Heart left ventricle (tissue), 13 donors: ENCODE measurements around the gene DPH3.

Experiments used
- CTCF ChIP-seq, 12 donors: fragments of 200-600 bp; sonication (generic) in 4 of 12; IDR thresholded peaks; one replicate each; pipeline versions ENCODE4 v1.5.0 to v1.8.0; 2018 to 2022; ENCODE audit warnings: antibody characterized with exemption in 12 of 12, mild to moderate bottlenecking in 5 of 12
- POLR2A ChIP-seq, 2 donors: fragments of 450-650 bp; IDR thresholded peaks; one replicate each; pipeline ENCODE4 v1.6.1; 2017; ENCODE audit warnings: antibody characterized with exemption in 2 of 2, mild to moderate bottlenecking in 2 of 2, moderate library complexity in 2 of 2
- donor health status: ischemic (EF 13 %, LVEDD 7.1; RV severe dilation, severe dysfunction).
- donor health status: DM: no; HTN: yes; CAD: no.
- donor health status: DM: no; HTN: no; CAD: no.
- donor health status: ischemic (EF 25% LVEDD 6.9; RV normal size, moderate dysfunction).
- donor health status: ischemic (EF 25% LVEDD 5.7; RV mildly dilated, moderate dysfunction).
- donor health status: ischemic (EF 35%, LVEDD 5.7; RV mildly dilated, moderate dysfunction).
- donor health status: nonischemic (EF 11% LVEDD 7.7; RV severe dilation, severe dysfunction).
- donor health status: DM: yes; HTN: yes; CAD: no.
- donor health status: PGD.
- donor health status: ischemic (EF 29% LVEDD 5.4; RV normal size, mild dysfunction).
- donor health status: nonischemic (EF 23%, LVEDD 6.1; RV moderate dilation, normal function).

DNA sequence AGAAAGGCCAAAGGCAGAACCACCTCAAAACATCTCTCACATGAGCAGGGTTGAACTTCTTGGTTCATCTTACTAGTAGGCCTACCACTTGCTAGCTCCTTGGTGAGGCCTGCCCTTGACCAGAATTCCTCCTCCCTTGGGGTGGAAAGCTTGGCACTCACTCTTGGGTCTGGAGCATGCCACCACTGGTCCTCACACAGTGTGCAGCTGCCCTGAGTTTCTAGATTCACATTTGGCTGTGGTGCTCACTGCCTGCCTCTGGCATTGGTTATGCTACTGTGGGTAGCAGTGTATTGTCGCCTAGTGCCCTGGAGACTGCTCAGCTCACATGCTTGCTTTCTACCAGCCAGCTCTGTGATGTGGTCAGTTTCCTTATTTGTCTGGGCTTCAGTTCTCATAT lies 23.9 kb upstream of the DPH3 start:
- no peak for TF ChIP-seq CTCF (IDR thresholded peaks at IDR 0.05)
- TF ChIP-seq POLR2A (IDR thresholded peaks at IDR 0.05): no peak
